Ectodermal cell (in vitro differentiated cells): ENCODE results near the gene MS4A8.

Experiments used
- H3K27ac ChIP-seq: 2 replicates; pipeline ENCODE4 v1.7.0; 2013; ENCODE audit warnings: mild to moderate bottlenecking, low read depth, low read length; ENCODE audit not compliant: insufficient read depth, poor library complexity, severe bottlenecking
- H3K27me3 ChIP-seq: 2 replicates; pipeline ENCODE4 v1.7.0; 2013; ENCODE audit warnings: mild to moderate bottlenecking, low read length; ENCODE audit not compliant: insufficient read depth, control insufficient read depth, poor library complexity, severe bottlenecking
- H3K36me3 ChIP-seq: one replicate; pipeline ENCODE4 v1.7.0; 2013; ENCODE audit warnings: low read length; ENCODE audit not compliant: control insufficient read depth, insufficient read depth
- H3K4me1 ChIP-seq: one replicate; pipeline ENCODE4 v1.7.0; 2013; ENCODE audit warnings: low read length; ENCODE audit not compliant: control insufficient read depth, insufficient read depth
- H3K4me3 ChIP-seq: 2 replicates; pipeline ENCODE4 v1.7.0; 2013; ENCODE audit warnings: low read depth, low read length, control low read depth; ENCODE audit not compliant: insufficient read depth
- H3K9me3 ChIP-seq: 2 replicates; pipeline ENCODE4 v1.7.0; 2013; ENCODE audit warnings: mild to moderate bottlenecking, low read length, moderate library complexity; ENCODE audit not compliant: control insufficient read depth
- WGBS, 2 experiments: methylation state at CpG; one replicate each; pipeline ENCODE4 v1.1.7; 2013; ENCODE audit warnings: missing lambda C conversion rate in 2 of 2; 5-methylcytosine and 5-hydroxymethylcytosine counted together

Gene MS4A8

GRCh38 chr11:60719391-60719790 is 20.0 kb downstream of the MS4A8 start:
- Histone ChIP-seq H3K27ac (no peak overlapping the region), H3K9me3 (no peaks in the 10 kb centered on the region), H3K4me1 (no peaks in the 10 kb centered on the region), H3K36me3 (no peaks in the 10 kb centered on the region), H3K27me3 (no peaks in the 10 kb centered on the region), H3K4me3 (no peak overlapping the region)
- 92 to 94% methylated on average over 4 of the region's 4 CpGs for WGBS, 2 experiments

DNA sequence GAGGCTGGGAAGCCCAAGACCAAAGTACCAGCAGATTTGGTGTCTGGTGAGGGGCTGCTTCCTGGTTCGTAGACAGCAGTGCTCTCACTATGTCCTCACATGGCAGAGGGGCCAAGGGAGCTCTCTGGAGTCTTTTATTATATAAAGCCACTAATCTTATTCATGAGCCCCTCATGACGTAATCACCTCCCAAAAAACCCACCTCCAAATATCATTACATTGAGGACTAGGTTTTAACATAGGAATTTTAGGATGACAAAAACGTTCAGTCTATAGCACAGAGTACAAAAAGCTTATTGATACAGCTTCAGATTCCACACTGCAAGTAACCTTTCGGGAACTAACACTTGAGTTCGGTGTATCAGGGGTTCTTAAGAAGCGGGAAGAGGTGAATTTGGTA is 21.0 kb downstream of the MS4A8 start:
- Histone ChIP-seq H3K9me3 (no peaks in the 10 kb centered on the region), H3K4me1 (no peaks in the 10 kb centered on the region), H3K36me3 (no peaks in the 10 kb centered on the region), H3K27ac (no peak overlapping the region), H3K4me3 (no peak overlapping the region), H3K27me3 (no peaks in the 10 kb centered on the region)
- WGBS, 2 experiments: 77 to 86% methylated on average over 5 to 6 of the region's 6 CpGs

DNA sequence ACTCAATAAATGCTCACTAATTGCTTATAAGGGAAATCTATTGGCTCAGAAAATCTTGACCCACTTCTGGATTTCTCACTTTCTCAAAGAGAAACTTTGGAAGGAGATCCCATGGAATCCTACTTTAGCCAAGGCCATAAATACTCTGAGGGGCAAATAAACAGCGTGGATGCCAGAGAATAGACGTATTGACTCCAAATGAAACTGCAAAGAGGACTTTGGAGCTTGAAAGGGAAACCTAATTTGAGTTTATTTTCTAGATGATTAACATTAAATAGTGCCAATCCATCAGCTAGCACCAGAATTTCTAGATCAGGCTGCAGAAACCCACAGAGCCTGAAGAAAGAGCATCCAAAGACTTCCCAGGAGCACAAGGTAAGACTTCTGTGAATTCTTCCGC is 25.0 kb downstream of the MS4A8 start, which contains the start of gene MS4A18:
Gene MS4A18, plus strand, starts transcription at position 301 of the 400 bp plus-strand sequence.
- Histone ChIP-seq H3K4me1 (no peaks in the 10 kb centered on the region), H3K36me3 (no peaks in the 10 kb centered on the region), H3K27me3 (no peaks in the 10 kb centered on the region), H3K27ac (no peak within 1 kb of the TSS), H3K9me3 (no peaks in the 10 kb centered on the region), H3K4me3 (no peak within 1 kb of the TSS)
- WGBS, 2 experiments: 94 to 95% methylated on average over 3 of the region's 3 CpGs

GRCh38 chr11:60725592-60725991 is 26.2 kb downstream of the MS4A8 start:
- Histone ChIP-seq H3K27ac (no peak overlapping the region), H3K36me3 (no peaks in the 10 kb centered on the region), H3K9me3 (no peaks in the 10 kb centered on the region), H3K4me3 (no peak overlapping the region), H3K27me3 (no peaks in the 10 kb centered on the region), H3K4me1 (no peaks in the 10 kb centered on the region)
- 90 to 100% methylated on average over 1 of the region's 1 CpG for WGBS, 2 experiments

- no peak overlapping the region for H3K4me3 ChIP-seq
- no peaks in the 10 kb centered on the region for H3K27me3 ChIP-seq
- no peak overlapping the region for H3K27ac ChIP-seq
- H3K9me3 ChIP-seq: no peaks in the 10 kb centered on the region
- WGBS, 2 experiments: 94 to 97% methylated on average over 8 of the region's 8 CpGs
- no peaks in the 10 kb centered on the region for H3K4me1 ChIP-seq
- H3K36me3 ChIP-seq: no peaks in the 10 kb centered on the region
These were observed 32.2 kb downstream of the MS4A8 start for GRCh38 chr11:60731586-60731985.

GRCh38 chr11:60734279-60734678 is 34.9 kb downstream of the MS4A8 start:
- no peak overlapping the region for H3K4me3 ChIP-seq
- no peaks in the 10 kb centered on the region for H3K4me1 ChIP-seq
- no peaks in the 10 kb centered on the region for H3K36me3 ChIP-seq
- no peak overlapping the region for H3K27ac ChIP-seq
- no peaks in the 10 kb centered on the region for H3K27me3 ChIP-seq
- H3K9me3 ChIP-seq: no peaks in the 10 kb centered on the region
- WGBS, 2 experiments: 93 to 94% methylated on average over 3 to 4 of the region's 4 CpGs

- H3K4me3 ChIP-seq: no peak overlapping the region
- H3K36me3 ChIP-seq: no peaks in the 10 kb centered on the region
- no peaks in the 10 kb centered on the region for H3K27me3 ChIP-seq
- H3K4me1 ChIP-seq: no peaks in the 10 kb centered on the region
- WGBS, 2 experiments: 82 to 83% methylated on average over 7 of the region's 7 CpGs
- no peak overlapping the region for H3K27ac ChIP-seq
- no peaks in the 10 kb centered on the region for H3K9me3 ChIP-seq
These were observed 39.7 kb downstream of the MS4A8 start for GRCh38 chr11:60739114-60739513.

GRCh38 chr11:60740573-60740972 is 41.2 kb downstream of the MS4A8 start:
- Histone ChIP-seq H3K4me3 (no peak overlapping the region), H3K4me1 (no peaks in the 10 kb centered on the region), H3K27ac (no peak overlapping the region), H3K27me3 (no peaks in the 10 kb centered on the region), H3K36me3 (no peaks in the 10 kb centered on the region), H3K9me3 (no peaks in the 10 kb centered on the region)

GRCh38 chr11:60741421-60741820 is 42.0 kb downstream of the MS4A8 start:
- Histone ChIP-seq H3K27me3 (no peaks in the 10 kb centered on the region), H3K4me3 (no peak overlapping the region), H3K4me1 (no peaks in the 10 kb centered on the region), H3K36me3 (no peaks in the 10 kb centered on the region), H3K27ac (no peak overlapping the region), H3K9me3 (no peaks in the 10 kb centered on the region)
- 94 to 95% methylated on average over 3 of the region's 3 CpGs for WGBS, 2 experiments

DNA sequence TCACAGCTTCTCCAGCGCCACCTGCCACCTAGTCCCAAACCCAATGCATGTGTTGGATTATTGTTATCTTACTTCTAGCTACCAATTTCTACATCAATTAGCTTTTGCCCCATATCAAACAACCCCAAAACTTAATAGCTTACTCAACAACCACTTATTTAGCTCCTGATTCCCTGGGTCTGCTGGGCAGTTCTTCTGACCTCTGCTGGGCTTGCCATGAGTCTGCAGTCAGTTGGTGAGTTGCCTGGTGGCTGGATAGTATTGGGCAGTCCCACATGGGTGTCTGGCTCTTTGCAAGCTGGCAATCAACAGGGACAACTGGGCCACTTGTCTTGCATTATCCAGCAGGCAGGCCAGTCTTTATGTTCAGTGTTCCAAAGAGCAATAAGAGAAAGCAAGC is 43.6 kb downstream of the MS4A8 start:
- no peaks in the 10 kb centered on the region for H3K27me3 ChIP-seq
- no peak overlapping the region for H3K27ac ChIP-seq
- no peaks in the 10 kb centered on the region for H3K4me1 ChIP-seq
- no peaks in the 10 kb centered on the region for H3K9me3 ChIP-seq
- no peaks in the 10 kb centered on the region for H3K36me3 ChIP-seq
- no peak overlapping the region for H3K4me3 ChIP-seq
- WGBS, 2 experiments: 92 to 100% methylated on average over 1 of the region's 1 CpG

GRCh38 chr11:60744114-60744513 is 44.7 kb downstream of the MS4A8 start:
- no peaks in the 10 kb centered on the region for H3K36me3 ChIP-seq
- H3K27me3 ChIP-seq: no peaks in the 10 kb centered on the region
- WGBS, 2 experiments: 81 to 84% methylated on average over 5 of the region's 5 CpGs
- no peak overlapping the region for H3K27ac ChIP-seq
- no peaks in the 10 kb centered on the region for H3K4me1 ChIP-seq
- H3K9me3 ChIP-seq: no peaks in the 10 kb centered on the region
- no peak overlapping the region for H3K4me3 ChIP-seq
